A549 (cell line): ENCODE results near the gene ATXN2. TPM values are rescaled to one million over a fixed set of nuclear protein-coding genes. Genes with fewer than 3 reads are reported as not detected.

ENCODE experiments used
- ATAC-seq, 2 experiments: fragments of 200-7000 bp in 1 of 2; fragments of >200 bp in 1 of 2; cut with Nextera tagmentation in 1 of 2; cut with Tn5 transposase in 1 of 2; 3 replicates each; pipeline versions ENCODE4 v1.8.0 to v1.9.1; 2018 to 2020; ENCODE audit warnings: mild to moderate bottlenecking in 1 of 2, moderate library complexity in 1 of 2
- CTCF ChIA-PET: fragments of 300-600 bp; sonication (Branson Sonifier 250); formaldehyde crosslinking; extraction: SDS; loops from one replicate; lab custom pipeline; 2021; ENCODE audit warnings: antibody characterized with exemption, inconsistent platforms; lab: Yijun Ruan, JAX
- POLR2A ChIA-PET: fragments of 350-600 bp; formaldehyde crosslinking; extraction: SDS; loops from one replicate; lab custom pipeline; 2021; ENCODE audit warnings: antibody characterized with exemption, inconsistent platforms; lab: Yijun Ruan, JAX
- DNase-seq, 2 experiments: peaks; one replicate each; pipeline versions ENCODE4 v3.0.0 to v3.0.0-alpha.2; 2011 to 2016; ENCODE audit warnings: low read depth in 1 of 2, low spot score in 1 of 2
- FAIRE-seq: peaks from 2 replicates; lab custom pipeline; 2011; peaks lifted over from hg19 to GRCh38; lab: Jason Lieb, UNC
- H3K27ac ChIP-seq, 2 experiments: fragments of >200 bp; sonication (Bioruptor Twin); formaldehyde crosslinking; 3 replicates each; pipeline ENCODE4 v1.5.1; 2016 to 2017
- H3K4me1 ChIP-seq: fragments of >200 bp; sonication (Bioruptor Twin); formaldehyde crosslinking; 3 replicates; pipeline ENCODE4 v1.6.1; 2016
- H3K4me2 ChIP-seq: fragments of >200 bp; sonication (Bioruptor Twin); formaldehyde crosslinking; 3 replicates; pipeline ENCODE4 v1.6.1; 2016
- H3K4me3 ChIP-seq: fragments of >200 bp; sonication (Bioruptor Twin); formaldehyde crosslinking; 3 replicates; pipeline ENCODE4 v1.5.1; 2016
- H3K9me3 ChIP-seq: fragments of >200 bp; sonication (Bioruptor Twin); formaldehyde crosslinking; 3 replicates; pipeline ENCODE4 v1.6.1; 2016
- CHD4 ChIP-seq: fragments of 200-600 bp; sonication (generic); IDR thresholded peaks from 2 replicates; pipeline ENCODE4 v1.6.1; 2016; ENCODE audit warnings: antibody characterized with exemption, mild to moderate bottlenecking, borderline replicate concordance
- EHF ChIP-seq: fragments of 250-450 bp; sonication (Bioruptor Pico); IDR thresholded peaks from 2 replicates; pipeline ENCODE4 v1.5.0; 2020; ENCODE audit warnings: mild to moderate bottlenecking
- EHMT2 ChIP-seq: fragments of 200-600 bp; sonication (generic); IDR thresholded peaks from 2 replicates; pipeline ENCODE4 v1.6.1; 2016; ENCODE audit warnings: antibody characterized with exemption, low read depth, mild to moderate bottlenecking, moderate library complexity
- EP300 ChIP-seq, 2 experiments: fragments of >200 bp; sonication (Bioruptor Twin); formaldehyde crosslinking; IDR thresholded peaks; 2 replicates in 1 of 2; 3 replicates in 1 of 2; pipeline ENCODE4 v1.6.1; 2016 to 2017
- ESRRA ChIP-seq: fragments of 150-350 bp; IDR thresholded peaks from 2 replicates; pipeline ENCODE4 v1.6.1; 2014; ENCODE audit warnings: mild to moderate bottlenecking, low read length, borderline replicate concordance
- FOSB ChIP-seq: fragments of 250-450 bp; sonication (Bioruptor Pico); IDR thresholded peaks from 2 replicates; pipeline ENCODE4 v1.5.0; 2020; ENCODE audit warnings: mild to moderate bottlenecking, moderate library complexity
- GATA3 ChIP-seq: IDR thresholded peaks from 2 replicates; pipeline ENCODE4 v1.6.1; 2012; ENCODE audit warnings: borderline replicate concordance
- HDAC2 ChIP-seq: fragments of 200-600 bp; sonication (generic); IDR thresholded peaks from 2 replicates; pipeline ENCODE4 v1.6.1; 2016
- JUN ChIP-seq, 2 experiments: fragments of >200 bp; sonication (Bioruptor Twin); formaldehyde crosslinking; IDR thresholded peaks; 2 replicates in 1 of 2; 3 replicates in 1 of 2; pipeline ENCODE4 v1.6.1; 2016 to 2017
- KDM5A ChIP-seq: fragments of 200-600 bp; sonication (generic); IDR thresholded peaks from 2 replicates; pipeline ENCODE4 v1.6.1; 2016; ENCODE audit warnings: antibody characterized with exemption, mild to moderate bottlenecking
- MAFK ChIP-seq: fragments of 450-650 bp; IDR thresholded peaks from 2 replicates; pipeline ENCODE4 v1.6.1; 2014; ENCODE audit not compliant: partially characterized antibody
- NFE2L2 ChIP-seq: fragments of 150-350 bp; conservative IDR thresholded peaks from 2 replicates; pipeline ENCODE4 v1.6.1; 2014; ENCODE audit warnings: low read length
- NPAS2 ChIP-seq: fragments of 250-450 bp; sonication (Bioruptor Pico); IDR thresholded peaks from 2 replicates; pipeline ENCODE4 v1.8.0; 2022; ENCODE audit warnings: mild to moderate bottlenecking, moderate library complexity, borderline replicate concordance
- PHF8 ChIP-seq: fragments of 200-600 bp; sonication (generic); IDR thresholded peaks from 2 replicates; pipeline ENCODE4 v1.6.1; 2016; ENCODE audit warnings: low read depth, mild to moderate bottlenecking, antibody characterized with exemption, moderate library complexity, borderline replicate concordance
- POLR2A ChIP-seq: IDR thresholded peaks from 2 replicates; pipeline ENCODE4 v1.6.1; 2012; ENCODE audit warnings: mild to moderate bottlenecking, low read length
- POLR2AphosphoS2 ChIP-seq: conservative IDR thresholded peaks from 2 replicates; pipeline ENCODE4 v1.6.1; 2012; ENCODE audit warnings: low read length, improper control_type of control experiment, inconsistent platforms
- RAD21 ChIP-seq, 2 experiments: fragments of >200 bp in 1 of 2; sonication (Bioruptor Twin) in 1 of 2; formaldehyde crosslinking in 1 of 2; IDR thresholded peaks in 1 of 2; conservative IDR thresholded peaks in 1 of 2; 2 replicates in 1 of 2; 3 replicates in 1 of 2; pipeline ENCODE4 v1.6.1; 2012 to 2018; ENCODE audit warnings: inconsistent platforms in 1 of 2
- RARB ChIP-seq: fragments of 250-450 bp; sonication (Bioruptor Pico); IDR thresholded peaks from 2 replicates; pipeline ENCODE4 v1.8.0; 2021; ENCODE audit warnings: mild to moderate bottlenecking, moderate library complexity
- RCOR1 ChIP-seq: fragments of 150-350 bp; IDR thresholded peaks from 2 replicates; pipeline ENCODE4 v1.6.1; 2014; ENCODE audit warnings: antibody characterized with exemption, low read length, low read depth
- RFX5 ChIP-seq: fragments of 450-650 bp; IDR thresholded peaks from 2 replicates; pipeline ENCODE4 v1.7.1; 2014; ENCODE audit warnings: antibody characterized with exemption, mild to moderate bottlenecking, moderate library complexity
- RNF2 ChIP-seq: fragments of 200-600 bp; sonication (generic); IDR thresholded peaks from 2 replicates; pipeline ENCODE4 v1.6.1; 2016; ENCODE audit warnings: low read depth, mild to moderate bottlenecking, antibody characterized with exemption, moderate library complexity, borderline replicate concordance
- SMC3 ChIP-seq: fragments of >200 bp; sonication (Bioruptor Twin); formaldehyde crosslinking; IDR thresholded peaks from 3 replicates; pipeline ENCODE4 v1.6.1; 2018; ENCODE audit warnings: inconsistent platforms
- TFCP2L1 ChIP-seq: fragments of 250-450 bp; sonication (Bioruptor Pico); IDR thresholded peaks from 2 replicates; pipeline ENCODE4 v1.5.0; 2021; ENCODE audit warnings: mild to moderate bottlenecking
- ZFP36 ChIP-seq: fragments of 450-650 bp; IDR thresholded peaks from 2 replicates; pipeline ENCODE4 v1.6.1; 2014; ENCODE audit warnings: borderline replicate concordance; ENCODE audit not compliant: partially characterized antibody
- ZNF302 ChIP-seq: fragments of 250-450 bp; sonication (Bioruptor Pico); IDR thresholded peaks from 2 replicates; pipeline ENCODE4 v1.9.0; 2021; ENCODE audit warnings: inconsistent platforms, mild to moderate bottlenecking, moderate library complexity
- ZSCAN20 ChIP-seq: fragments of 250-450 bp; sonication (Bioruptor Pico); IDR thresholded peaks from 2 replicates; pipeline ENCODE4 v1.8.0; 2022; ENCODE audit warnings: mild to moderate bottlenecking, moderate library complexity
- WGBS: methylation state at CpG from one replicate; pipeline ENCODE4 v1.1.6; 2017; ENCODE audit errors: missing lambda C conversion rate; 5-methylcytosine and 5-hydroxymethylcytosine counted together
- polyA plus RNA-seq, 4 experiments: library from polyadenylated mRNA; depleted of rRNA in 3 of 4; stranded (reverse); fragments of >200 nt; fragmentation: RNase III in 1 of 4; extraction: RNeasy Plus Mini Kit Qiagen cat#74134 plus additional on column Dnase treatment in 1 of 4; gene quantifications; 2 replicates in 3 of 4; 3 replicates in 1 of 4; pipeline ENCODE4 v1.2.3, GENCODE V29; 2011 to 2017
- TF ChIP-seq, protein P1 (sequence below): fragments of >200 bp; sonication (Bioruptor Twin); formaldehyde crosslinking; IDR thresholded peaks from 3 replicates; pipeline ENCODE4 v1.6.1; 2016
- TF ChIP-seq, protein P2 (sequence below): IDR thresholded peaks from 2 replicates; pipeline ENCODE4 v1.6.1; 2012; ENCODE audit warnings: low read depth, borderline replicate concordance
- TF ChIP-seq, protein P3 (sequence below): fragments of >200 bp; sonication (Bioruptor Twin); formaldehyde crosslinking; IDR thresholded peaks from 3 replicates; pipeline ENCODE4 v1.5.1; 2016

The ATXN2 gene
- polyA plus RNA-seq, 2 of the 4 experiments (the other 2 are of a cell fraction) = 24.8 to 30.6 TPM

DNA sequence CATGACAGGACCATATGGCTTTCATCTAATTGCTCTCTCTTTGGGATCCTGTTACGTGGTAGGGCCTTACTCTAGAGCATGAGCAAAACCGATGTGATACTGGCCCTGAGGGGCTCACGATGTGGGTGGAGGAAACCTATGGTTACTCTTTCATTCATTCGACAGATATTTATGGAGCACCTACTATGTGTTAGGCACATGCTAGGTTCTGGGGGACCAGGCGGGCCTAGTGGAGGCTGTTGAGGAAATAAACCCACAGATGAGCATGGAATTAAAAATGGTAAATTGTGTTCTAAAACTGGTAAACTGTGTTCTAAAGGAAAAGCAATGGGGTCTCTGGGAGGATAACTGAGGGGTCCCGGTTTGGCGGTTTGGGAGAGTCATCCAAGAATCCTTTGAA, 178.6 kb downstream of the ATXN2 start:
- POLR2A ChIA-PET = no interaction called here

DNA sequence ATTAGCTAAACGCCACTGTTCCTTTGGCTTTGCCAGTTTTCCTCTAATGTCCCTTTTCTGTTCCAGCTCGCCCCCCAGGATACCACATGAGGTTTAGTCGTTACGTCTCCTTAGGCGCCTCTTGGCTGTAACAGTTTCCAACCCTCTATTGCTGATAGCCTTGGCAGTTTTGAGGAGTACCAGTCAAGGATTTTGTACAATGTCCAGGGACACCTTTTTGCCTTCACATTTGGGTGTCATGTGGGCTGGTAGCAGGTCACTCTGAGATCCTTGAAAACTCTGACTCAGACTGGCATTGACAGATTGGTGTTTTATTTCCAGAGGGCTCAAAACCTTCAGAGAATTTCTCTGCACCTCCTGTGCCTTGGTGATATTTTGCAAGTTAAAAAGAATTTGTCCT, 179.3 kb downstream of the ATXN2 start:
- DNase-seq (no peak), ATAC-seq (no peak), FAIRE-seq (no peak)
- no peaks in the 10 kb centered on the region for H3K4me1 ChIP-seq
- no peaks in the 10 kb centered on the region for H3K9me3 ChIP-seq
- WGBS = 90% methylated on average over 5 of the region's 5 CpGs
- H3K4me3 ChIP-seq = no peak overlapping the region
- ChIA-PET CTCF (interaction anchor here (1.7 to 2.4 kb wide), 2 partner anchors 23 to 32 kb away, joined by 5 to 13 read pairs; no protein-coding TSS in a partner anchor), POLR2A (no interaction called here)
- no peak overlapping the region for H3K27ac ChIP-seq
- TF ChIP-seq PHF8 (no peak), POLR2A (no peak), EHF (CRISPR knock-in tag) (no peak), JUN (IDR thresholded peaks at IDR 0.05) (no peak)
- H3K4me2 ChIP-seq = no peak overlapping the region

More for the DNA sequence above, 178.6 kb downstream of the ATXN2 start:
- ATAC-seq (no peak), DNase-seq (no peak), FAIRE-seq (no peak)
- CTCF ChIA-PET = interaction anchor here (0.6 to 4.4 kb wide), 3 partner anchors 24 to 181 kb away, joined by 3 to 19 read pairs (median 5); no protein-coding TSS in a partner anchor
- H3K4me3 ChIP-seq = no peak overlapping the region
- no peak overlapping the region for H3K27ac ChIP-seq
- TF ChIP-seq, protein P1, sequence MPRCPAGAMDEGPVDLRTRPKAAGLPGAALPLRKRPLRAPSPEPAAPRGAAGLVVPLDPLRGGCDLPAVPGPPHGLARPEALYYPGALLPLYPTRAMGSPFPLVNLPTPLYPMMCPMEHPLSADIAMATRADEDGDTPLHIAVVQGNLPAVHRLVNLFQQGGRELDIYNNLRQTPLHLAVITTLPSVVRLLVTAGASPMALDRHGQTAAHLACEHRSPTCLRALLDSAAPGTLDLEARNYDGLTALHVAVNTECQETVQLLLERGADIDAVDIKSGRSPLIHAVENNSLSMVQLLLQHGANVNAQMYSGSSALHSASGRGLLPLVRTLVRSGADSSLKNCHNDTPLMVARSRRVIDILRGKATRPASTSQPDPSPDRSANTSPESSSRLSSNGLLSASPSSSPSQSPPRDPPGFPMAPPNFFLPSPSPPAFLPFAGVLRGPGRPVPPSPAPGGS = no peak
- no peak for TF ChIP-seq ZFP36
- no peak for TF ChIP-seq RNF2
- TF ChIP-seq SMC3 = no peak
- TF ChIP-seq GATA3 = no peak
- TF ChIP-seq FOSB = no peak
- TF ChIP-seq RAD21 (conservative IDR thresholded peaks at IDR 0.05 in 1 of 2, IDR thresholded peaks at IDR 0.05 in 1 of 2) = no peak
- no peak for TF ChIP-seq CHD4
- no peak for TF ChIP-seq PHF8
- no peak for TF ChIP-seq RCOR1
- TF ChIP-seq ZSCAN20 (CRISPR knock-in tag) = no peak
- TF ChIP-seq, protein P2, sequence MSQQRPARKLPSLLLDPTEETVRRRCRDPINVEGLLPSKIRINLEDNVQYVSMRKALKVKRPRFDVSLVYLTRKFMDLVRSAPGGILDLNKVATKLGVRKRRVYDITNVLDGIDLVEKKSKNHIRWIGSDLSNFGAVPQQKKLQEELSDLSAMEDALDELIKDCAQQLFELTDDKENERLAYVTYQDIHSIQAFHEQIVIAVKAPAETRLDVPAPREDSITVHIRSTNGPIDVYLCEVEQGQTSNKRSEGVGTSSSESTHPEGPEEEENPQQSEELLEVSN = no peak
- no peak for TF ChIP-seq NPAS2 (CRISPR knock-in tag)
- no peak for TF ChIP-seq RARB (CRISPR knock-in tag)
- TF ChIP-seq NFE2L2 = no peak
- H3K4me2 ChIP-seq = no peak overlapping the region
- WGBS = 89% methylated on average over 7 of the region's 7 CpGs
- H3K4me1 ChIP-seq = peaks cover 3% of the 10 kb centered on the region; the same call in 2 of the 3 replicates
- no peaks in the 10 kb centered on the region for H3K9me3 ChIP-seq

DNA sequence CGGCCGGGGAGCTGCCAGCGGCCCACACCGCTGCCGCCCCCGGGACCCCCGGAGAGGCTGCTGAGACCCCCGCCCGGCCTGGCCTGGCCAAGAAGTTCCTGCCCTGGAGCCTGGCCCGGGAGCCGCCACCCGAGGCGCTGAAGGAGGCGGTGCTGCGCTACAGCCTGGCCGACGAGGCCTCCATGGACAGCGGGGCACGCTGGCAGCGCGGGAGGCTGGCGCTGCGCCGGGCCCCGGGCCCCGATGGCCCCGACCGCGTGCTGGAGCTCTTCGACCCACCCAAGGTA, 180.6 kb downstream of the ATXN2 start:
- Histone ChIP-seq H3K4me1 (peaks cover 7% of the 10 kb centered on the region; the same call in 2 of the 3 replicates), H3K9me3 (no peaks in the 10 kb centered on the region), H3K27ac (no peak overlapping the region)
- DNase-seq (no peak), FAIRE-seq (no peak)
- POLR2A ChIA-PET = no interaction called here
- TF ChIP-seq ZNF302 (CRISPR knock-in tag) = no peak
- TF ChIP-seq, protein P1 = no peak
- TF ChIP-seq ZSCAN20 (CRISPR knock-in tag) = no peak
- no peak for TF ChIP-seq FOSB
- TF ChIP-seq, protein P3, sequence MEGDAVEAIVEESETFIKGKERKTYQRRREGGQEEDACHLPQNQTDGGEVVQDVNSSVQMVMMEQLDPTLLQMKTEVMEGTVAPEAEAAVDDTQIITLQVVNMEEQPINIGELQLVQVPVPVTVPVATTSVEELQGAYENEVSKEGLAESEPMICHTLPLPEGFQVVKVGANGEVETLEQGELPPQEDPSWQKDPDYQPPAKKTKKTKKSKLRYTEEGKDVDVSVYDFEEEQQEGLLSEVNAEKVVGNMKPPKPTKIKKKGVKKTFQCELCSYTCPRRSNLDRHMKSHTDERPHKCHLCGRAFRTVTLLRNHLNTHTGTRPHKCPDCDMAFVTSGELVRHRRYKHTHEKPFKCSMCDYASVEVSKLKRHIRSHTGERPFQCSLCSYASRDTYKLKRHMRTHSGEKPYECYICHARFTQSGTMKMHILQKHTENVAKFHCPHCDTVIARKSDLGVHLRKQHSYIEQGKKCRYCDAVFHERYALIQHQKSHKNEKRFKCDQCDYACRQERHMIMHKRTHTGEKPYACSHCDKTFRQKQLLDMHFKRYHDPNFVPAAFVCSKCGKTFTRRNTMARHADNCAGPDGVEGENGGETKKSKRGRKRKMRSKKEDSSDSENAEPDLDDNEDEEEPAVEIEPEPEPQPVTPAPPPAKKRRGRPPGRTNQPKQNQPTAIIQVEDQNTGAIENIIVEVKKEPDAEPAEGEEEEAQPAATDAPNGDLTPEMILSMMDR = no peak
- TF ChIP-seq RFX5 = no peak
- no peak for TF ChIP-seq TFCP2L1
- no peak for TF ChIP-seq RNF2
- no peak for TF ChIP-seq EP300 (IDR thresholded peaks at IDR 0.05)
- TF ChIP-seq MAFK = no peak
- no peak for TF ChIP-seq ESRRA
- no peak for TF ChIP-seq NPAS2 (CRISPR knock-in tag)
- TF ChIP-seq RCOR1 = no peak
- no peak for TF ChIP-seq SMC3
- no peak for TF ChIP-seq GATA3
- TF ChIP-seq KDM5A = no peak
- no peak for TF ChIP-seq EHMT2
- no peak for TF ChIP-seq POLR2AphosphoS2
- TF ChIP-seq HDAC2 = no peak
- TF ChIP-seq, all 56 proteins: peak for 0
- CTCF ChIA-PET = interaction anchor here (2.4 kb wide), 1 partner anchor 22 kb away, joined by 13 read pairs; no protein-coding TSS in a partner anchor
- no peak for ATAC-seq
- Histone ChIP-seq H3K4me3 (no peak overlapping the region), H3K4me2 (no peak overlapping the region)
- WGBS = 93% methylated on average over 17 of the region's 30 CpGs
